Chondrocyte (in vitro differentiated cells): ENCODE data around the gene ZNF423. TPM values are rescaled to one million over a fixed set of nuclear protein-coding genes. Genes with fewer than 3 reads are reported as not detected.

Experiments used
- DNase-seq: peaks from one replicate; pipeline ENCODE4 v3.0.0; 2021; ENCODE audit warnings: mixed read lengths, low spot score
- H3K27ac Mint-ChIP-seq: one replicate; pipeline ENCODE4 v1.8.0; 2021; ENCODE audit warnings: mild to moderate bottlenecking, moderate library complexity, mixed read lengths; ENCODE audit not compliant: unreplicated experiment
- H3K27me3 Mint-ChIP-seq: 2 replicates; pipeline ENCODE4 v1.8.0; 2021; ENCODE audit warnings: low read depth, mixed read lengths
- H3K36me3 Mint-ChIP-seq: 2 replicates; pipeline ENCODE4 v1.8.0; 2021; ENCODE audit warnings: low read depth, mixed read lengths
- H3K4me1 Mint-ChIP-seq: 2 replicates; pipeline ENCODE4 v1.8.0; 2021; ENCODE audit warnings: low read depth, mild to moderate bottlenecking, mixed read lengths
- H3K4me3 Mint-ChIP-seq: one replicate; pipeline ENCODE4 v1.8.0; 2021; ENCODE audit warnings: mild to moderate bottlenecking, moderate library complexity, mixed read lengths; ENCODE audit not compliant: unreplicated experiment
- H3K9me3 Mint-ChIP-seq: 2 replicates; pipeline ENCODE4 v1.8.0; 2021; ENCODE audit warnings: low read depth, mixed read lengths
- total RNA-seq: library from RNA; stranded (reverse); gene quantifications from 3 replicates; pipeline ENCODE4 v1.2.1, GENCODE V29; 2021
- TF ChIP-seq, protein P1 (sequence below): fragments of 200-600 bp; sonication (generic); IDR thresholded peaks from 2 replicates; pipeline ENCODE4 v1.5.0; 2021; ENCODE audit warnings: antibody characterized with exemption, mild to moderate bottlenecking, moderate library complexity

ZNF423 gene
- total RNA-seq, 1 donor from 2014 or later, result 4.7 TPM

DNA sequence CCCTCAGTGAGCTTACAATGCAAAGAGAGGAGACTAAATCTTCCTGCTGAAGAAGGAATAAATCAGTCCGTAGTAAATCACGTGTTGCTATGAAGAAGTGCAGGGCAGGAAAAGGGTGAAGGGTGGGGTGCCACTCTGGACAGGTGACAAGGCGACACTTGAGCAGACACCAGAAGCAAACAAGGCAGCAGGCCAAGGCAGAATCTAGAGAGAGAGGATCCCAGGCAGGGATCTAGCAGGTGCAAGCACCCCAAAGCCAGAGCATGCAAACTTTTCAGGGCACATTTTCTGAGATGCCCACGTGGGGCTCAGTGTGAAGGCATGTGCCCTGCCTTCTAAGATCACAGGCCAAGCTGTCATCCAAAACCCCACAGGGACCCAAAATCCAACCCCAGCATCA is 193.3 kb downstream of the ZNF423 start:
- H3K27ac Mint-ChIP-seq, result no peak overlapping the region
- H3K36me3 Mint-ChIP-seq, result no peaks in the 10 kb centered on the region
- DNase-seq, result no peak
- H3K9me3 Mint-ChIP-seq, result no peaks in the 10 kb centered on the region
- no peaks in the 10 kb centered on the region for H3K27me3 Mint-ChIP-seq
- TF ChIP-seq, protein P1, sequence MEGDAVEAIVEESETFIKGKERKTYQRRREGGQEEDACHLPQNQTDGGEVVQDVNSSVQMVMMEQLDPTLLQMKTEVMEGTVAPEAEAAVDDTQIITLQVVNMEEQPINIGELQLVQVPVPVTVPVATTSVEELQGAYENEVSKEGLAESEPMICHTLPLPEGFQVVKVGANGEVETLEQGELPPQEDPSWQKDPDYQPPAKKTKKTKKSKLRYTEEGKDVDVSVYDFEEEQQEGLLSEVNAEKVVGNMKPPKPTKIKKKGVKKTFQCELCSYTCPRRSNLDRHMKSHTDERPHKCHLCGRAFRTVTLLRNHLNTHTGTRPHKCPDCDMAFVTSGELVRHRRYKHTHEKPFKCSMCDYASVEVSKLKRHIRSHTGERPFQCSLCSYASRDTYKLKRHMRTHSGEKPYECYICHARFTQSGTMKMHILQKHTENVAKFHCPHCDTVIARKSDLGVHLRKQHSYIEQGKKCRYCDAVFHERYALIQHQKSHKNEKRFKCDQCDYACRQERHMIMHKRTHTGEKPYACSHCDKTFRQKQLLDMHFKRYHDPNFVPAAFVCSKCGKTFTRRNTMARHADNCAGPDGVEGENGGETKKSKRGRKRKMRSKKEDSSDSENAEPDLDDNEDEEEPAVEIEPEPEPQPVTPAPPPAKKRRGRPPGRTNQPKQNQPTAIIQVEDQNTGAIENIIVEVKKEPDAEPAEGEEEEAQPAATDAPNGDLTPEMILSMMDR, result no peak
- H3K4me1 Mint-ChIP-seq, result peaks cover 20% of the 10 kb centered on the region
- H3K4me3 Mint-ChIP-seq, result no peak overlapping the region

DNA sequence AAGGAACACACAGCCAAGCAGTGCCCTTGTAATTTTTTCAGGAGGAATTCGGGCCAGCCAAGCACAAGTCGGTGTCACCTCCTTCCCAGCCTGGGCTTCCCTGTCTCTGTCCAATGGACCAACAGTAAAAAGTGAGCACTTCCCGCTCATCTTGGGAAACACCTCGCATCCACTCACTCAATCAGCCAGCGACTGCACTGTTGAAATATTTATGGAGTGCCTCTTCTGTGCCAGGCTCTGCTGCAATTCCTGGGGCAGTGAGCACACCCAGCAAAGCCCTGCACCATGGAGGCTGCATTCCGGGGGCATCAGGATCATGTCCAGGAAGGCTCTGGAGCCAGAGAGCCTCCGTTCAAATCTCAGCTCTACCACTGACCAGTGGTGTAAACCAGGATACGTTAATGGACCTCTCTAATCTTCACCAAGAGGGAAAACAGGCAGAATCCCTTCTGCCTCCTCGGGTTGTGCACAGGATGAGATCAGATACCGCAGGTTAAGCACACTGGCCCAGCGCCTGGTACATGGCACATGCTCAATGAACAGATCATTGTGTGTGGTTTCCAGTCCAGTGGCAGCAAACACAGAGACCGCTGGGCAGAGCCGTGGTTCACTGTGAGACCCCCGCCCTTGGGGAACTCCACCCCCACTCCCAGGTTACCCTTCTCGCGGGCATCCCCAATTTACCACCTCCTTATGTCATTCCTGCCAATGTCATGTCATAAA is 194.3 kb downstream of the ZNF423 start:
- Mint-ChIP-seq H3K36me3 (no peaks in the 10 kb centered on the region), H3K4me3 (no peak overlapping the region), H3K27me3 (no peaks in the 10 kb centered on the region), H3K4me1 (peaks cover 20% of the 10 kb centered on the region), H3K9me3 (no peaks in the 10 kb centered on the region), H3K27ac (no peak overlapping the region)
- DNase-seq, result no peak
- TF ChIP-seq, protein P1, result no peak

DNA sequence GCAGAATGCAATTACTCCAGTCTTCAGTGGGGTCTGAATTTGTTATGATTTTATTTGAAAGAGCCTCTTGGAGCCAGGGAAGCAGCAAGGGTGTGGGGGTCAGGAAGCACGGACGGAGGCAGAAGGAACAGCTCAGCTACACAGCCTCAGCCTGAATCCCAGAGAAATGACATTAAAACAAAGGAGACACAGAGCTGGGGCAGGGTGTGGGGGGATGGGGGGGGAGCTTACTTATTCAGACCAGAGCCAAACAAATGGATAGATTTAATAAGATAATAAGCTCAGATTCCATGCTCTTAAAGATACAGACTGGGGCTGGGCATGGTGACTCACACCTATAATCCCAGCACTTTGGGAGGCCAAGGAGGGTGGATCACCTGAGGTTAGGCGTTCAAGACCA is 195.3 kb downstream of the ZNF423 start:
- Mint-ChIP-seq H3K36me3 (no peaks in the 10 kb centered on the region), H3K4me3 (no peak overlapping the region), H3K27me3 (no peaks in the 10 kb centered on the region), H3K27ac (peak overlapping the region; percentile 45), H3K9me3 (no peaks in the 10 kb centered on the region), H3K4me1 (peaks cover 20% of the 10 kb centered on the region)
- DNase-seq, result no peak
- TF ChIP-seq, protein P1, result no peak

DNA sequence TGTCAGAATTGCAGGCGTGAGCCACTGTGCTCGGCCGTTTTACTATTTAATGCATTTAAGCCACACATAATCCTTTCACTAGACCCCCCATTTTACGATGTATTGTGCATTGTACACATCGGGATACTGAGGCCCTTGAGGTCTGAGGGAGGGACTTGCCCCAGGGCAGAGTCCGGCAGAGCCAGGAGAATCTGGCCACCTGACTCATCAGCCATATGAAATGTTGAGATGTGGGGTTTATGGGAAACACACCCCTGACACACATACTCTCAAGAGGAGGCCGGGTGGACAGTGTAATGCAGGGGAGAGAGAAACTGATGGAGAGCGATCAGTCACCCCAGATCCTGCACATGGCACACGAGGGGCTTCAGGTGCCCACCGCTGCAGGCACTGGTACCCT is 196.6 kb downstream of the ZNF423 start:
- no peak overlapping the region for H3K27ac Mint-ChIP-seq
- TF ChIP-seq, protein P1, result no peak
- peaks cover 20% of the 10 kb centered on the region for H3K4me1 Mint-ChIP-seq
- H3K9me3 Mint-ChIP-seq, result no peaks in the 10 kb centered on the region
- no peaks in the 10 kb centered on the region for H3K27me3 Mint-ChIP-seq
- H3K36me3 Mint-ChIP-seq, result no peaks in the 10 kb centered on the region
- no peak overlapping the region for H3K4me3 Mint-ChIP-seq
- no peak for DNase-seq

DNA sequence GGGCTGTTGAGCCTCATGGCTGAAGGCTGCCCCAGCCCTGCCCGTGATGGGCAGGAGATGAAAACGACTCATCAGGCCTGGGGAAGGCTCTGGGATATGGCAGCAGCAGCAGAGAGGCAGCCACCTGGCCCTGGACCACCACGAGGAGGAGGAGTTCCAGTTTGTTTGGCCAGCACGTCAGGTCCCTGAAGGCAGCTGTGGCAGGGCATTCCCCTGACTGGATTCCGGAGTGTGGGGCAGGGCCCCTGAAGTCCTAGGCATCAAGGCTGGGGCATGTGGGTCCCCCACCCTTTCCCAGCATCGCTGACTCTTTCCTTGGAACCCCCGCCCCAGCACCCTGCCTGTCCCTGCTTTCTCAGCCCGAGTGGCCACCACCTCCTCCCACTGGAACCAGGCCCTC is 197.4 kb downstream of the ZNF423 start:
- TF ChIP-seq, protein P1, result no peak
- Mint-ChIP-seq H3K4me3 (no peak overlapping the region), H3K36me3 (no peaks in the 10 kb centered on the region), H3K4me1 (peaks cover 11% of the 10 kb centered on the region), H3K27ac (no peak overlapping the region), H3K9me3 (no peaks in the 10 kb centered on the region), H3K27me3 (no peaks in the 10 kb centered on the region)
- no peak for DNase-seq
